NCI-H460 (cell line): Measurements from ENCODE around the gene MPL. TPM values are rescaled to one million over a fixed set of nuclear protein-coding genes. Genes with fewer than 3 reads are reported as not detected.

Experiments used
- DNase-seq: peaks from one replicate; pipeline ENCODE4 v3.0.0-alpha.2; 2016; ENCODE audit warnings: low read depth; ENCODE audit errors: extremely low read depth
- total RNA-seq: library from RNA; depleted of rRNA; stranded (reverse); fragments of >200 nt; shearing (Covaris generic); gene quantifications from 2 replicates; pipeline ENCODE4 v1.2.3, GENCODE V29; 2014; rRNA removed

MPL gene
- total RNA-seq, 1 experiment from 2014 or later: not detected

DNA sequence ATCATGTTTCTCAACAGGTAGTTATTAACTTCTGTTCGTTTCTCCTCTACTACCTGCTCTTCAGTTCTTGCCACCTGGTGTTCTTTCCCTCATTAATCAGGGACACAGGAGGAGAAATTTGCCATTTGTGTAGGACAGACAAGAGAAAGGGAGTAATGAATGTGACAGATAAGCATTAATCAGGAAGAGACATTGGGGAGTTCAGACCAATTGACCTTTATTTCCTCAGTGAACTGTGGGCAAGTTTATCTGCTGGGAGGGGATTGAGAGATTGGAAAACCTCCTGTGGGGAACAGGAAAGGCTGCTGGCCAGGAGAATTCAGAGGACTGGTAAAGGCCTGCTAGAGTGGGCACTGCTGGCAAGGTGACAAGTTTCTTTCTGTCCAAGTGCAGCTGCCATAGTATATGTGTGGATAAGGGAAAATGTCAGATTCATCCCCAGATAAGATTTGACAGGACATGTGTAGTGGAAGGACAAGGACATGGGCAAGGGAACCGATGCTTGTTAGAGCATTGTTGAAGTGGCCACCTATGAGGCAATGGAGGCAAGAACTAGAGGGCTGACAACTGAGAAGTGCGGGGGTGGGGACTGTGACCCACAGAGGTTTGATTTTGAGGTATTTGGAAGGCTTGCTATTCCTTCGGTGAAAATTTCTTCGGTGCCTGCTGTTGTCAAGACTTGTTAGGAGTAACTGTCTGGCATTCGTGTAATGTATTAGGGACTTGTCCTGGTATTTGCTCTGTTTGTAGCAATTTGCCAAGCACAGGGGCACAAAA lies 64.7 kb downstream of the MPL start:
- no peak for DNase-seq

Other genes with a start within 250 kb of the MPL start
- gene EBNA1BP2, start 165.5 kb upstream of the MPL start, total RNA-seq: 152 and 154 TPM in 2 replicates
- gene CFAP57, start 165.5 kb upstream of the MPL start, total RNA-seq: 0.46 and 0.69 TPM in 2 replicates
- not detected in 2 replicates for gene TMEM125, start 67.8 kb upstream of the MPL start, total RNA-seq
- 0.12 TPM in 1 of 2 replicates, not detected in the other for gene C1orf210, start 52.2 kb upstream of the MPL start, total RNA-seq
- gene TIE1, start 36.8 kb upstream of the MPL start, total RNA-seq: not detected in 2 replicates
- 81.9 and 84.7 TPM in 2 replicates for gene CDC20, start 21.2 kb downstream of the MPL start, total RNA-seq
- 68.9 and 69.5 TPM in 2 replicates for gene ELOVL1, start 30.2 kb downstream of the MPL start, total RNA-seq
- gene MED8, start 52.0 kb downstream of the MPL start, total RNA-seq: 48.2 and 50.4 TPM in 2 replicates
- gene SZT2, start 52.1 kb downstream of the MPL start, total RNA-seq: 13.8 and 16.2 TPM in 2 replicates
- 15.1 and 18.0 TPM in 2 replicates for gene HYI, start 116.1 kb downstream of the MPL start, total RNA-seq
- 30.8 and 32.0 TPM in 2 replicates for gene PTPRF, start 193.1 kb downstream of the MPL start, total RNA-seq